ENCODE data around the gene COL6A1.
A peak's percentile ranks its signal among the peaks of the same experiment; 100 is the strongest.

Gene COL6A1, protein sequence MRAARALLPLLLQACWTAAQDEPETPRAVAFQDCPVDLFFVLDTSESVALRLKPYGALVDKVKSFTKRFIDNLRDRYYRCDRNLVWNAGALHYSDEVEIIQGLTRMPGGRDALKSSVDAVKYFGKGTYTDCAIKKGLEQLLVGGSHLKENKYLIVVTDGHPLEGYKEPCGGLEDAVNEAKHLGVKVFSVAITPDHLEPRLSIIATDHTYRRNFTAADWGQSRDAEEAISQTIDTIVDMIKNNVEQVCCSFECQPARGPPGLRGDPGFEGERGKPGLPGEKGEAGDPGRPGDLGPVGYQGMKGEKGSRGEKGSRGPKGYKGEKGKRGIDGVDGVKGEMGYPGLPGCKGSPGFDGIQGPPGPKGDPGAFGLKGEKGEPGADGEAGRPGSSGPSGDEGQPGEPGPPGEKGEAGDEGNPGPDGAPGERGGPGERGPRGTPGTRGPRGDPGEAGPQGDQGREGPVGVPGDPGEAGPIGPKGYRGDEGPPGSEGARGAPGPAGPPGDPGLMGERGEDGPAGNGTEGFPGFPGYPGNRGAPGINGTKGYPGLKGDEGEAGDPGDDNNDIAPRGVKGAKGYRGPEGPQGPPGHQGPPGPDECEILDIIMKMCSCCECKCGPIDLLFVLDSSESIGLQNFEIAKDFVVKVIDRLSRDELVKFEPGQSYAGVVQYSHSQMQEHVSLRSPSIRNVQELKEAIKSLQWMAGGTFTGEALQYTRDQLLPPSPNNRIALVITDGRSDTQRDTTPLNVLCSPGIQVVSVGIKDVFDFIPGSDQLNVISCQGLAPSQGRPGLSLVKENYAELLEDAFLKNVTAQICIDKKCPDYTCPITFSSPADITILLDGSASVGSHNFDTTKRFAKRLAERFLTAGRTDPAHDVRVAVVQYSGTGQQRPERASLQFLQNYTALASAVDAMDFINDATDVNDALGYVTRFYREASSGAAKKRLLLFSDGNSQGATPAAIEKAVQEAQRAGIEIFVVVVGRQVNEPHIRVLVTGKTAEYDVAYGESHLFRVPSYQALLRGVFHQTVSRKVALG

DNA sequence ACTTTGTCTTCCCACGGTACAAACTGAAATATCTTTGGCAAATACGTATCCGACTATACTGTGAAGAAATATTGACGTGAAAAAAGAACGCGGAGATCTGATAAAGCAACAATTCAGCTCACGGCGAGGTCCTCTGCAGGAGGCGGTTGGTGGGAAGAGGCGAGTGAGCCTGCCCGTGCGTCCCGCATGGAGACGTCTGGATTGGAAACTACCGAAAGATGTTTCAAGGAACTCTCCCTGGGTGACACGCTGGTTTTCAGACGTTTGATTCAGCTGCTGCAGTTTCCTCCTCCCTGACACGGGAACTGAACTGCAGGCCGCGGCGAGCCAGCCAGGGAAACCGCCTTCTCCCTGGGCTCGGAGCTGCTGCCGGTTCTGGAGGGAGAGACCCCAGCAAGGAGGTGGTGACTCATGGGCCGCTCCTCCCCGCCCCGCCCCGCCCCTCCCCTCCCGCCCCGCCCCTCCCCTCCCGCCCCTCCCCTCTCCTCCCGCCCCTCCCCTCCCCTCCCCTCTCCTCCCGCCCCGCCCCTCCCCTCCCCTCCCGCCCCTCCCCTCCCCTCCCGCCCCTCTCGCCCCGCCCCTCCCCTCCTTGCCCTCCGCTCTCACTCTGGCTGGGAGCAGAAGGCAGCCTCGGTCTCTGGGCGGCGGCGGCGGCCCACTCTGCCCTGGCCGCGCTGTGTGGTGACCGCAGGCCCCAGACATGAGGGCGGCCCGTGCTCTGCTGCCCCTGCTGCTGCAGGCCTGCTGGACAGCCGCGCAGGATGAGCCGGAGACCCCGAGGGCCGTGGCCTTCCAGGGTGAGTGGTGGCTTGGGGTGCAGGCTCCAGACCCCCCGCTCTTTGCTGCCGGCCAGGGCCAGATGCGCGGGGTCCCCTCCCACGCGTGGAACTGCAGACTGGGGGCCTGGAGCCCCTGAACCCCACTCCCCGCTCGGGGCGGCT lies at the start of gene COL6A1:
TSS of gene COL6A1 (plus strand) at position 620 of the 941 bp plus-strand sequence. CDS start at position 701, 81 bp downstream.
- DNase-seq (ENCODE audit: low spot score): peak; percentile 84

DNA sequence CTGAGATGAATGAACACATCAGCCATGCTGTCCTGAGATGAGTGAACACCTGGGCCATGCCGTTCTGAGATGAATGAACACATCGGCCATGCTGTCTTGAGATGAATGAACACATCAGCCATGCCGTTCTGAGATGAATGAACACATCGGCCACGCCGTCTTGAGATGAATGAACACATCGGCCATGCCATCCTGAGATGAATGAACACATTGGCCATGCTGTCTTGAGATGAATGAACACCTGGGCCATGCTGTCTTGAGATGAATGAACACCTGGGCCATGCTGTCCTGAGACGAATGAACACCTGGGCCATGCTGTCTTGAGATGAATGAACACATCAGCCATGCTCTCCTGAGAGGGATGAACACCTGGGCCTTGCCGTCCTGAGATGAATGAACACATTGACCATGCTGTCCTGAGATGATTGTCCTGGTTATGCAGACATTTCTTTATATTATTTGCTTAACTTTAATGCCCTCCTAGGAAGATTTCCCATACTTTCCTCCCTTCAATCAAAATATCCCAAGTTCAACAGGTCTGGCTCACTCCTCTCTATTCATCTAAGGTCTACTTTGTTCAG lies 48.6 kb upstream of the COL6A1 start:
- no peak for DNase-seq (ENCODE audit: low spot score)

DNA sequence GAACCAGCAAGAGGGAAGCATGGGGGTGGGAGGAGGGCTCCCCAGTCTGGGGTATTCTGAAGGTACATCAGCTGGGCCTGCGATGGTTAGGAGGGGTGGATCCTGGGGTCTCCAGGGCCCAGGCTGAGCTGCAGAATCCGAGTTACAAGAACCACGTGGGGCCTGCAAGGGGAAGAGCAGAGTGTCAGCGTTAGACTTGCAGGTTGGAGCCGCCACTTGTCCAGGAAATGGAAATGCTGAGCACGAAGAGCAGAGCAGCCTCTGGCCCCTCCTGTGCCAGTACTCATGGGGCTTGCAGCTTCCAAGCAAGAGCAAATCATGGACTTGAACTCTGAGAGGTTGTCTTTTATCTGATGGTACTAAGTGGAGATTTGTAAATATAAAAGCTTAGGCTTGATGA lies 47.5 kb upstream of the COL6A1 start:
- DNase-seq (ENCODE audit: low spot score): no peak

DNA sequence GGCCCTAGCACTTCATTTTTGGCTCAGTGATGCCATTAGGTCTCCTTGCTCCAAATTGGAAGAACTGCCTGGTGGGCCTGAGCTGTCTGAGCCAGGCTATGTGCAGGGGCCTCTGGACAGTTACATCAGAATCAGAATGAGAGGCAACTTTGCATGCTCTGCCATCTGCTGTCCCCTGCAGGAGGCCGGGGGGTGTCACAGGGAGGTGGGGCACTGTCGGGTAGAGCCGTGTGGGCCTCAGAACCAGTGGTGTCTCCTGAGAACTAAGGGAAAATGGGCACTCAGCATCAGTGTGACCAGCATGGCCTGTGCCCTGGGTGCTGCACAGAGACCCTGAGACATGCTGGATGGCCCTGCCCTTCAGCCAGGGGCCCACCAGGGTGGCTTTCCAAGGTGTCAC lies 47.0 kb upstream of the COL6A1 start:
- no peak for DNase-seq (ENCODE audit: low spot score)

DNA sequence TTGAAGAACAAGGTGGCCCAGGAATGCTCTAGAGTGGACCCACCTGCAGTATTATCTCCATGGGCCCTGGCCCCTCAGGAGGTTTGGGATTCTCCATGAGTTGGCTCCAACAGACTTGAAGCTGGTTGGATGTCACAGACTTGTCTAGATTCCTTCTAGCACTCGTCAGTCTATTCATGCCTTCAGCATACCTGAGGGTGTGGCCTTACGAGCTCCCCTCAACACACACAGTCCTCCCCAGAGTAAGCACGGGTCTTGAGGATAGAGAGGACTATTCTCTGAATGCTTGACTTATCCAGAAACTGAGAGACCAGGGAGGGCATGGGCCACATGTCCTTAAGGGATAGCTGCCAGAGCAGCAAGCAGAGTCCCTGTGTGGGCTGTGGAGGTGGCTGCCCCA lies 45.9 kb upstream of the COL6A1 start:
- no peak for DNase-seq (ENCODE audit: low spot score)

DNA sequence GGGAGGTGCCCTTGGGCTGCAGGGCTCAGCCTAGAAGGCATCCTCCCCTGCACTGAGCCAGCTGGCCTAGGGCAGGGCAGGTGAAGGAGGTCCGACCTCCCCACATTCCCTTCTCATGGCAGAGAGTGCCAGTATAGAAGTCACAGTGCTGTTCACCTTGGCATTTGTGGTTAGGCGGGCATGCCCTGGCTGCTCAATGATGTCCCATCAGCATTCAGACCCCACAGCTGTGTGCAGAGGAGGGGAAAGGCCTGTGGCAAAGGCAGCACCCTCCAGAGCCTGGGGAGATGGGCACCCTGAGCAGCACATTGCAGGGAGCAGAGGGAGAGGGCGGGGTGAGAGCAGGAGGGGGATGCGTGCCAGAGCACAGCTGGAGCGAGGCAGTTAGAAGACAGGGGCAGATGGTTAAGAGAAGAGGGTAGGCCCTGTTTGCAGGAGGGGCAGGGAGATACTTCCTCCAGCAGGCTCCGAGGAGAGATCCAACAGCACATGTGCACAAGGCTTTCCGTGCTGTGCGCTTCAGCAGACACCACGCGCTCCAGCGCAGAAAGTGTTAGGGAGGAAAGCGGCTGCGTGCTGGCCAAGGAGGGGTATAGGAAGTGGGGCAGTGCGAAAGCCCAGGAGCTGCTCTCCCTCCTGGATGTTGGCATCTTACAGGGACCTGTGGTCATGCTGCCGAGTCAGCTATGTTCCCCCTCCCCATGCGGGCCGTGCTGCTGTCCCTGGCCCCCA lies 43.7 kb upstream of the COL6A1 start:
- no peak for DNase-seq (ENCODE audit: low spot score)

DNA sequence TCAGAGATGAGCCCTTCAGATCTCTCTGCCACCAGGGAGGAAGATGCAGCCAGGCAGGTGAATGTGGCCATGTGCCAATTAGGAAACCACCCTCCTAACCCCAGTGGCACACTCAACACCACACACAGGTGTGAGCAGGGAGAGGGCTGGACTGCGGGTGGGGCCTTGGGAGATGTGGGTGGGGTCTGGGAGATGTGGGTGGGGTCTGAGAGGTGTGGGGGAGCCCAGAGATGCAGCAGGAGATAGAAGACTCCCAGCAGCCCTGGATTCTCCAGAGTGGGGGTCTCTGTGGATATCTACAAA lies 43.2 kb upstream of the COL6A1 start:
- DNase-seq (ENCODE audit: low spot score): no peak

DNA sequence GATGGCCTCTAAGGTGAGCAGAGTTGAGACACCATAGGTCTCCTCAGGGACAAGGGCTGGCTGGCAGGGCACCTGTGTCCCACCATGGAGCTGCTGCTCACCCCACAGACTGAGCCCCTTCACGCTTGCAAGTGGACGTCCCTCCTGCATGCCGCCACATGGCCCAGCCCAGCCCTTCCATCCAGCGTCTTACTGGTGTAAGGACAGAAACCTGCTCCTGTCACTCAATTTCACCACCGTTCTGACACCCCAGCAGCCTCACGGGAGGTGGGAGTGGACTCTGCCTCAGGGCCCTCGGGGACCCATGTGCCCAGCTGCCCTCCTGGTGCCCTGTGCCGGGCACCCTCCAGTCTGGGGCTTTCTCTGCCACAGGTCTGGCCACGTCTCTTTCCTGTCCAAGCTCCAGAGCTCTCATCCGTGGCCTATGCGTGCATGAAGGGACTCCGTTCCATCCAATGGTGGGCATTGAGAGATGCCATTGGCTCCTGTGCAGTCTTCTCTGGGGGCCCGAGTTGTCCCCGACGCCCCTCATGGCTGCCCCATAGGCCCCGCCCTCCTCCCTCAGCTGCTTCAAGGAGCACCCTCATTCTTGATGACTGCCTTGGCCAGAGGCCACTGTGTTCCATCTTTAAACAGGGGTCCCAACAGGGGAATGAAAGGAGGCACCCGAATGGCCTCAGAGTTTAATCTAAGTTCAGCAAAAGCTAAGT lies 42.6 kb upstream of the COL6A1 start:
- DNase-seq (ENCODE audit: low spot score): no peak

DNA sequence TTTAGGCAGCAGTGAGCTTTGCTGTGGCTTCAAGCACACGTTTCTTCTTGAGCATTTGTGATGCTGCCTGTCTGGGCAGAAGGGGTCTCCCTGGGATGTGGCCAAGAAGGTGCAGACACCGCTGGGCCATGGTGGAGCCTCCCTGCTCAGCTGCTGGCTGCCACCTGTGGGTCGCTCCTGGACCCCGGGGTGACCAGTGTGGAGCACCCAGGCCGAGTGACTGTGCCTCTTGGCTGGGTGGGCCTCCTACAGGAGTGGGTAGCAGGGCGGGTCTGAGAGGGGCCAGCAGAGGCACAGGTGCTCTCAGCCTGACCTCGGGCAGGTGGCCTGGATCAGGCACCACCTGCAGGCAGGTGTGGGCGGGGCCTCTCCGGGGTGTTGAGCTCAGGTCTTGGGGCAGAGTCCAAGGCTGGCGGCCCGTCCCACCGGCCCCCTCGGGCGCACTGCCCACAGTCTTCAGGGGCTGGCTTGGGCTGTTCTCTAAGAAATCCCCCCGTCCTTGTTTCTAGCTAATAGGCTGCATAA lies 42.0 kb upstream of the COL6A1 start:
- no peak for DNase-seq (ENCODE audit: low spot score)

DNA sequence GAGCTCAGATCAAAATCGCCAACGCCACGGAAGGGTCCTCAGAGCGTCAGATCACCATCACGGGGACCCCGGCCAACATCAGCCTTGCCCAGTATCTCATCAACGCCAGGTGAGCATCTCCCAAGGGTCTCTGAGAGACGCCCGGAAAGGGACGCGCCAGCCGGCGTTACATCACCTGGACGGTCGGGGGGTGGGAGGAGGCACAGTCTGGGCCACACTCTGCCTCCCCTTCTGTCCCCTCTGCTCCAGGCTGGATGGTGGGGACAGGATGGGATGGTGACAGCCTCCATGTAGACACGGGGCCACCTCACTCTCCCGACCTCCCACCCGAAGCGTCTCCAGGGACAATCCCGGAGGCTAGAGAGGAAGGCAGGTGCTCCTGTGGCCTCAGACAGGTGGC lies 41.5 kb upstream of the COL6A1 start:
- no peak for DNase-seq (ENCODE audit: low spot score)

DNA sequence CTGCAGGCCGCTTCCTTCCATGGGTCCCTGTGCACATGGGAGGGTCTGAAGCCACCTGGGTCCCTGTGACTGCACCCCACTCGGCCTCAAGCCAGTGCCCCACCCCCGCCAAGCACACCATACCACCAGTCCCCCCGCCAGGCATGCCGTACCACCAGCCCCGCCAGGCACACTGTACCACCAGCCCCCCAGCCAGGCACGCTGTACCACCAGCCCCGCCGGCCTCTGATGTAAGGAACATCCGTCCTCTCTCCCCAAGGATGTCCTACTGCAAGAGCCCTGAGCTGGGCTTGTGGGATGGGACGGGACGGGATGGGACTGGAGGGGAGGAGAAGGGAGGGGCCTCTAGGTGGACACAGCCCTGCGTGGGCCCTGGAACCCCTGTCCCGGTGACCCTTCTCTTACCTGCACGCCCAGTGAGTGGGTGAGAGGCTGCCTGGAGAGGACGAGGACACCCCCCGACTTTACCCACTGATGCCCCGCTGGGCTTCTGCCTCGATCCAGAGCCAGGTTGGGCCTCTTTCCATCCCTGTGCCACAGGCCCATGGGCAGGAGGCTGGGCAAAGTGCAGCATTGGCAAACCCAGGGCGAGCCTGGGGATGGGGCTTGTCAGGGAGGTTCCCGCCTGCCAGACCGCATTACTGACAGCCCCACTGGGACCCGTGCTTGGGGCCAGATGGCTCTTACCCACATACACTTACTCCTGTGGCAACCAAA lies 40.8 kb upstream of the COL6A1 start:
- DNase-seq (ENCODE audit: low spot score): no peak

DNA sequence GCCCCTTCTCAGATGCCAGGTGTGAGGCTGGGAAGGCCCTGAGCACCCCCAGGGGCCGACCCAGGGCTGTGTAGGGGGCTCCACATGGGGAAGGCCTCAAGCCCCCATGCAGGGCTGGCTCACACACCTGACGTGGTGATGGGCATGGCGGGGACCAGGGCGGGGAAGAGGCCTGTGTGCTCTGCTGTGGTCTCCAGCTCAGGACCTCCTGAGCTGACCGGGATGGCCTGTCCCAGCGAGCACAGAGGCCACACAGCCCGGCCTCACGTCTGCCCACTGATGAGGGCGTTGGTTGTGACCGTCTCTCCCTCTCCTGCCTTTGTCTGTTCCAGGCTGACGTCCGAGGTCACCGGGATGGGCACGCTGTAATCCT lies 40.2 kb upstream of the COL6A1 start:
- DNase-seq (ENCODE audit: low spot score): no peak

DNA sequence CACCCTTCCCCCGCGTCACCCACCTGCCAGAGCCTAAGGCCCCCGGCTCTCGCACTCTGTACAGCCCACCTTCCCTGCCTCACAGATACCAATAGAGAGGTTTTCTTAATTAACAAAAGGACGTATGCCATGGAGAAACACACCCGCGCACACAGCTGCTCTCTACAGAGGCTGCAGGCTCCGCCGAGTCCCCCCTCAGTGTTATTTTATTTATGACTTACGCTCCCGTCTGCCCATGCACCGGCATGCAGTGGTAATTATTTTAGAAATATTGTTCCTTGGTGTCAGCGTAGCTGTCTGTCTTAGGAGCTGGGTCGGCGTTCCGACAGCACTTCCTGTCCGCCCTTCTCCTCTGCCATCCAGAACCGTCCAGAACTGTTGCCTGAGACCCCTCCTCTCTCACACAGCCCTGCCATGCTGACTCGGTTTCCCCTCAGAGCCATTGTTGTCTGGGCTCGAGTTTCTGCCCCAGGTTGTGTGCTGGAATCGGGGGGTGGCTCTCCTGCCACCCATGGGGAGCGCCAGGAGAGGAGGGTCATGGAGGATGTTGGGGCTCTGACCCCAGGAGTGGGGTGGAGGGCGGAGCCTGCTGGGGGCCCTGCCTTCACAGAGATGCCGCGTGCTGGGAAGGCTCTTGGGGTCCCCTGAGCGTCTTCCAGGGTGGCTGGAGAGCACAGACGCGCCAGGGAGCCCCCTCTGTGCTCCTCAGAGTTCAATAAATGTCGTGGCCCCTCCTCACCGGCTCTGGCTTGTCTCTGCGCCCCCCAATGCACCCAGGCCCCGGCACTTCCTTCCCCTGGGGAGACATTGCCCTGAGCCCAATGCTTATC lies 39.6 kb upstream of the COL6A1 start:
- no peak for DNase-seq (ENCODE audit: low spot score)

DNA sequence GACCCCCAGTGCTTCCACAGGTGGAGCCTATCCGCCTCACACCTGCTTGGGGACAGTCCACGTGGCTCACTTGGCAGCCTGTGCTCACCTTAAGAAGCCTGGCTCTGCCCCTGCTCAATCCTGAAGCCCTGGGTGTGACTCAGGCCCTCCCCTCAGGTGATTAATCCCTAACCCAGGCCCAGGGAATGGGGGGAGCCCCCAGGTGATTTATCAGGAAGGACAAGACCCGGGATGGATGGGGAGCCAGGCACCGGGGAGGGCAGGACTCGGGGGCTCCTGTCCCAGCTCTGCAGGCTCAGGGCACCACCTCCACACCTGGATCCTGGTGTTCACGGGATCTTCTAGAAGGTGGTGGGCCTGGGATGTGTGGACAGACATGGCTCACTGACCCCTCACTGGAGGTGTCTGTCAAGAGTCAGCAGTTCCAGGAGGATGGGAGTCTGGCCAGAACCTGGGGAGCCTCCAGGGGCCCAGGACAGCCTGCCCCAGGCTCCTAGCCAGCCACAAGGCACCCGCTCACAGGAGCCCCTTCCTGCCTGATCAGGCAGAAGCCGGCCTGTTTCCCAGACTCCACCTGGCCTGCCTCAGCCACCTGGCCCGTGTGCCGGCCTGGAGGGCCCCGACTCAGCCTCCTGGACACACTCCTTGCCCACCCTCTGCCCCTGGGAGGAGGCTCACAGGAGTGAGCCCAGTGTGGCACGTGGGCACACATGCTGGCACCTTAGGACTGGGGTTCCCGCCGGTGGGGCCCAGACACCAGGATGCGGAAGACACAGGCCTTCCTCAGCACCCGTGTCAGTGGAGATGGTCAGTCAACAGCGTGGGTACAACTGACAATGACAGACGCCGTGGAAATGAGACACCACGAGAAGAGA lies 38.6 kb upstream of the COL6A1 start:
- no peak for DNase-seq (ENCODE audit: low spot score)

DNA sequence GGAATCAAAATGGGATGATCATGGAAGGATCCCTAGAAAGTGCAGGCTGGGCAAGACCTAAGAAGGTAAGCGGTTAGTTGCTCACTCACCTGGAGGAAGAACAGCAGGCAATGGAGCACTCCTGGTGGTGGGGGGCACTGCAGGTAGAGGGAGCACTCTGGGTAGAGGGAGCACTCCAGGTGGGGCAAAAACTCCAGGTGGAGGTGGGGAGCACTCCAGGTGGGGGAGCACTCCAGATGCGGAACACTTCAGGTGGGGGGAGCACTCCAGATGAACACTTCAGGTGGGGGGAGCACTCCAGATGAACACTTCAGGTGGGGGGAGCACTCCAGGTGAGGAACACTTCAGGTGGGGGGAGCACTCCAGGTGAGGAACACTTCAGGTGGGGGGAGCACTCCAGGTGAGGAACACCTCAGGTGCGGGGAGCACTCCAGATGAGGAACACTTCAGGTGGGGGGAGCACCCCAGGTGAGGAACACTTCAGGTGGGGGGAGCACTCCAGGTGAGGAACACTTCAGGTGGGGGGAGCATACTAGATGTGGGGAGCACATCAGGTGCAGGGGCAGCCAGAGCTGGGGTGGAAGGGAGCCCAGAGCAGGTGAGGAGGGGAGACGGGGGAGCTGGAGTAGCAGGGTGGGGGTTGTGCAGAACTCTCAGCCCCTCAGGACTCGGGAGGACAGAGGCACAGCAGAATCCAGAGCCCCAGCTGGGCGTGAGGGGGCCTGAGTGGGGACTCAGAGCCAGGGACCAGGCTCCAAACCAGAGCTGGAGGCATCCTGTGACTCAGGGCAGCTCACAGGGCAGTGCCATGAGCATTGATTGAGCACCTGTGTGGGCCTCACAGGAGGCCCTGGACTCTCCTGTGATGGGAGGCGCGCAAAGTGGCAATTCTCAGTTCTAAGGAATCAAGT lies 37.7 kb upstream of the COL6A1 start:
- DNase-seq (ENCODE audit: low spot score): no peak

DNA sequence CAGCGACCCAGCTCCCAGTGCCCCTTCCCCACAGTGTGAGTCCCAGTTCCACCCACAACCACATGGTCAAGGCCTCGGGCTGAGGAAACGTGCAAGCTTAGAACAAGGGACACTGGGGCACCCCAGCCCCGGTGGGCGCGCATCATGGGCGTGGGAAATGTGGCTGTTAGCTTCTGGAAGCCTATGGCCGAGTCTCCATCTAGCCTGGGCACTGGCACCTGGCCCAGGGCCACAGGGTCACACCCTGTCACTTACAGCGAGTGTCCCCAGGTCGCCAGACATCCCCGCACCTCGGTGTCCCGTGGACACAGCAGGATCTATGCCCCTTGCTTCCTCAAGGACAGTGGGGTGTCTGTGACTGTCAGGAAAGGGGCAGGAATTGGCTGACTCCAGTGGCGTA lies 37.0 kb upstream of the COL6A1 start:
- DNase-seq (ENCODE audit: low spot score): no peak

Measured in RKO (cell line).